IMR-90 (cell line): Measurements from ENCODE around the gene CIRBP. TPM values are rescaled to one million over a fixed set of nuclear protein-coding genes. Genes with fewer than 3 reads are reported as not detected.
A peak's percentile ranks its signal among the peaks of the same experiment; 100 is the strongest.

Experiments
- CHD1 ChIP-seq: IDR thresholded peaks from 2 replicates; pipeline ENCODE4 v1.6.1; 2012; ENCODE audit warnings: low read depth, low read length, improper control_type of control experiment
- CTCF ChIP-seq: conservative IDR thresholded peaks from 2 replicates; pipeline ENCODE4 v1.5.1; 2012; ENCODE audit warnings: mild to moderate bottlenecking, low read depth, low read length, improper control_type of control experiment
- MAFK ChIP-seq: IDR thresholded peaks from 2 replicates; pipeline ENCODE4 v1.6.1; 2012; ENCODE audit warnings: low read depth, low read length, improper control_type of control experiment
- POLR2A ChIP-seq: IDR thresholded peaks from 2 replicates; pipeline ENCODE4 v1.6.1; 2012; ENCODE audit warnings: mild to moderate bottlenecking, low read depth, low read length
- RCOR1 ChIP-seq: IDR thresholded peaks from 2 replicates; pipeline ENCODE4 v1.6.1; 2012; ENCODE audit warnings: mild to moderate bottlenecking, low read length, improper control_type of control experiment; ENCODE audit not compliant: insufficient replicate concordance
- SMC3 ChIP-seq: fragments of 150-350 bp; IDR thresholded peaks from 2 replicates; pipeline ENCODE4 v1.6.1; 2016; ENCODE audit warnings: low read depth, mild to moderate bottlenecking, antibody characterized with exemption, low read length, moderate library complexity
- polyA plus RNA-seq, 3 experiments: library from polyadenylated mRNA; depleted of rRNA; stranded (reverse); fragments of >200 nt; gene quantifications; 2 replicates each; pipeline ENCODE4 v1.2.3, GENCODE V29; 2012; ENCODE audit warnings: low replicate concordance in 1 of 3
- total RNA-seq: library from RNA; depleted of rRNA; stranded (reverse); fragments of >200 nt; gene quantifications from 2 replicates; pipeline ENCODE4 v1.2.3, GENCODE V29; 2012

The CIRBP gene
- total and polyA plus RNA-seq, 2 of the 4 experiments (the other 2 are of a cell fraction), result 299 to 542 TPM

DNA sequence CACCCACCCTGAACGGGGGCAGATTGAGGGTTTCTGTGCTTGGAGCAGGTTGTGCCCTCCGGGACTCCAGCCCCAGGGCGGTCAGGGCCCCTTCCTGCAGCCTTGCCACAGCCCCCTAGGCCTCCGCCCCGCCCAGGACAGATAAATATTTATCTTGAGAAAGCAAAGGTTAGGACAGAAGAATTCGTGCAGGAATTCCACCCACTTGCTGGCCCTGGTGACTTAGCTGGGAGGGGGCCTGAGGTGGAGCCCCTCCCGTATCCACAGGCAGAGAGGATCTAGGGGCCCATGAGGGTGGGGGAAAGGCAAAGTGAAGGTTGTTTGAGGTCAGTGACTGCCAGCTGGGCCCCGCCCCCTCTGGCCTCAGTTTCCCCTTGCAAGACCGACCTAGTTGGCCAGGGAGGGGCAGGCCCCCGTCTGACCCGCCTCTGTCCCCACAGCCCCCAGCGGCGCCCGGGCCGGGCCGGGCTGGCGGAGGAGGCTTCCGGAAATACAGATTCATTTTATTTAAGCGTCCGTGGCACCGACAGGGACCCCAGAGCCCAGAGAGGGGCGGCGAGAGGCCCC is 15.5 kb upstream of the CIRBP start (continued):
- TF ChIP-seq CTCF, result no peak
- no peak for TF ChIP-seq MAFK
- 0 out of 2 replicates have a peak, but pooled peaks have one; percentile 10 for TF ChIP-seq POLR2A
- no peak for TF ChIP-seq RCOR1
- TF ChIP-seq CHD1, result no peak
- TF ChIP-seq SMC3, result no peak
